H1 (cell line): ENCODE results near the gene PPM1D. TPM values are rescaled to one million over a fixed set of nuclear protein-coding genes. Genes with fewer than 3 reads are reported as not detected.
"Not testable (repeated sequence)": the region's sequence is repeated elsewhere in the genome, so short reads cannot be mapped to it uniquely, and the experiment has no call there.

ENCODE experiments used
- CTCF ChIA-PET: fragments of 300-600 bp; sonication (Branson Sonifier 250); formaldehyde crosslinking; loops from one replicate; lab custom pipeline; 2021; ENCODE audit not compliant: partially characterized antibody; lab: Charles Lee
- POLR2A ChIA-PET: fragments of 300-600 bp; sonication (Branson Sonifier 250); formaldehyde crosslinking; loops from one replicate; lab custom pipeline; 2021; ENCODE audit warnings: inconsistent platforms; ENCODE audit not compliant: partially characterized antibody; lab: Charles Lee
- DNase-seq, 2 experiments: peaks; one replicate each; pipeline versions ENCODE4 v3.0.0 to v3.0.0-alpha.2; 2010 to 2022; ENCODE audit warnings: low spot score in 2 of 2, low read depth in 1 of 2, mixed read lengths in 1 of 2
- FAIRE-seq: peaks from 2 replicates; lab custom pipeline; 2011; peaks lifted over from hg19 to GRCh38; lab: Jason Lieb, UNC
- H2AFZ ChIP-seq: 2 replicates; pipeline ENCODE4 v1.8.1; 2012; ENCODE audit warnings: low read length, inconsistent platforms
- H2AK5ac ChIP-seq: 2 replicates; pipeline ENCODE4 v1.6.1; 2013; ENCODE audit warnings: low read depth, low read length
- H2BK120ac ChIP-seq: replicated peaks from 2 replicates; pipeline ENCODE3; 2013; ENCODE audit warnings: low read depth, low read length, inconsistent platforms
- H2BK12ac ChIP-seq: 2 replicates; pipeline ENCODE4 v1.6.1; 2013; ENCODE audit warnings: low read depth, low read length
- H2BK15ac ChIP-seq: 2 replicates; pipeline ENCODE4 v1.6.1; 2013; ENCODE audit warnings: low read length
- H2BK20ac ChIP-seq: 2 replicates; pipeline ENCODE4 v1.6.1; 2013; ENCODE audit warnings: low read length
- H2BK5ac ChIP-seq: 2 replicates; pipeline ENCODE4 v1.6.1; 2013; ENCODE audit warnings: low read depth, low read length
- H3K14ac ChIP-seq: 2 replicates; pipeline ENCODE4 v1.6.1; 2013; ENCODE audit warnings: inconsistent platforms; ENCODE audit not compliant: insufficient read length
- H3K18ac ChIP-seq: 2 replicates; pipeline ENCODE4 v1.6.1; 2013; ENCODE audit warnings: low read length; ENCODE audit errors: extremely low read depth
- H3K23ac ChIP-seq: 2 replicates; pipeline ENCODE4 v1.6.1; 2013; ENCODE audit warnings: inconsistent platforms; ENCODE audit not compliant: insufficient read length
- H3K23me2 ChIP-seq: 2 replicates; pipeline ENCODE4 v1.6.1; 2013; ENCODE audit warnings: low read depth, low read length
- H3K27ac ChIP-seq: 2 replicates; pipeline ENCODE4 v1.6.1; 2011; ENCODE audit warnings: low read depth, low read length, inconsistent platforms
- H3K27me3 ChIP-seq, 4 experiments: replicated peaks in 1 of 4; 1 replicate in 1 of 4; 2 replicates in 3 of 4; pipeline versions ENCODE4 v1.6.1 to v1.8.1; 2011 to 2013; ENCODE audit warnings: low read length in 3 of 4, mild to moderate bottlenecking in 3 of 4, inconsistent platforms in 2 of 4, mixed read lengths in 2 of 4, moderate library complexity in 1 of 4; ENCODE audit not compliant: control insufficient read depth in 3 of 4, insufficient read depth in 3 of 4; ENCODE audit errors: extremely low read depth in 1 of 4
- H3K36me3 ChIP-seq, 4 experiments: 2 replicates each; pipeline versions ENCODE4 v1.6.1 to v1.8.1; 2011 to 2013; ENCODE audit warnings: mild to moderate bottlenecking in 4 of 4, low read length in 3 of 4, moderate library complexity in 2 of 4, control low read depth in 1 of 4, inconsistent platforms in 1 of 4; ENCODE audit not compliant: insufficient read depth in 4 of 4, control insufficient read depth in 2 of 4
- H3K4ac ChIP-seq: replicated peaks from 2 replicates; pipeline ENCODE3; 2013; ENCODE audit warnings: low read length, low read depth, mixed read lengths, inconsistent platforms; ENCODE audit not compliant: insufficient read length
- H3K4me1 ChIP-seq, 4 experiments: replicated peaks in 1 of 4; 1 replicate in 1 of 4; 2 replicates in 3 of 4; pipeline versions ENCODE4 v1.6.1 to v1.8.1; 2011 to 2013; ENCODE audit warnings: low read length in 3 of 4, inconsistent platforms in 2 of 4, mixed read lengths in 1 of 4; ENCODE audit not compliant: insufficient read depth in 4 of 4, control insufficient read depth in 3 of 4
- H3K4me2 ChIP-seq, 2 experiments: 2 replicates each; pipeline versions ENCODE4 v1.6.1 to v1.8.1; 2011 to 2013; ENCODE audit warnings: low read depth in 2 of 2, low read length in 2 of 2, control low read depth in 1 of 2, inconsistent platforms in 1 of 2, mild to moderate bottlenecking in 1 of 2; ENCODE audit not compliant: insufficient read depth in 1 of 2
- H3K4me3 ChIP-seq, 4 experiments: fragments of 200-600, 300-600 bp in 1 of 4; sonication (generic), shearing (Covaris generic), sonication (Bioruptor Twin) in 1 of 4; 2 replicates each; pipeline versions ENCODE4 v1.5.1 to v1.8.1; 2011 to 2016; ENCODE audit warnings: low read length in 4 of 4, low read depth in 3 of 4, control low read depth in 2 of 4, inconsistent platforms in 2 of 4, mild to moderate bottlenecking in 2 of 4, mixed read lengths in 1 of 4, moderate library complexity in 1 of 4; ENCODE audit not compliant: insufficient read depth in 2 of 4; ENCODE audit errors: extremely low read depth in 1 of 4
- H3K56ac ChIP-seq: replicated peaks from 2 replicates; pipeline ENCODE3; 2013; ENCODE audit warnings: low read depth, mild to moderate bottlenecking, mixed read lengths, low read length, inconsistent platforms; ENCODE audit not compliant: insufficient read length
- H3K79me1 ChIP-seq: 2 replicates; pipeline ENCODE4 v1.6.1; 2013; ENCODE audit warnings: low read depth, low read length, control low read depth
- H3K79me2 ChIP-seq, 2 experiments: 2 replicates each; pipeline versions ENCODE4 v1.6.1 to v1.8.1; 2012 to 2013; ENCODE audit warnings: low read length in 2 of 2, mild to moderate bottlenecking in 2 of 2, inconsistent platforms in 1 of 2; ENCODE audit not compliant: insufficient read depth in 2 of 2, control insufficient read depth in 1 of 2
- H3K9ac ChIP-seq, 4 experiments: replicated peaks in 1 of 4; 1 replicate in 1 of 4; 2 replicates in 3 of 4; pipeline versions ENCODE4 v1.6.1 to v1.8.1; 2011 to 2013; ENCODE audit warnings: low read depth in 3 of 4, low read length in 3 of 4, control low read depth in 2 of 4, mild to moderate bottlenecking in 2 of 4, moderate library complexity in 2 of 4, inconsistent platforms in 1 of 4; ENCODE audit errors: extremely low read depth in 1 of 4
- H3K9me3 ChIP-seq, 2 experiments: 2 replicates each; pipeline versions ENCODE4 v1.6.1 to v1.8.1; 2012 to 2013; ENCODE audit warnings: mild to moderate bottlenecking in 2 of 2, moderate library complexity in 2 of 2, control low read depth in 1 of 2, inconsistent platforms in 1 of 2, low read depth in 1 of 2, low read length in 1 of 2, mixed read lengths in 1 of 2; ENCODE audit not compliant: insufficient read depth in 2 of 2
- H4K20me1 ChIP-seq, 2 experiments: replicated peaks in 1 of 2; 2 replicates each; pipeline versions ENCODE3 to v1.8.1; 2011 to 2013; ENCODE audit warnings: inconsistent platforms in 2 of 2, low read length in 2 of 2, mild to moderate bottlenecking in 1 of 2; ENCODE audit not compliant: insufficient read depth in 2 of 2, control insufficient read depth in 1 of 2
- H4K5ac ChIP-seq: 2 replicates; pipeline ENCODE4 v1.6.1; 2013; ENCODE audit warnings: low read length, low read depth, mixed read lengths, inconsistent platforms; ENCODE audit not compliant: insufficient read length
- H4K8ac ChIP-seq: 2 replicates; pipeline ENCODE4 v1.8.0; 2013; ENCODE audit warnings: mild to moderate bottlenecking, moderate library complexity, low read length, inconsistent platforms; ENCODE audit not compliant: insufficient read depth; ENCODE audit errors: extremely low read depth
- H4K91ac ChIP-seq: replicated peaks from 2 replicates; pipeline ENCODE3; 2013; ENCODE audit warnings: low read length, mixed read lengths, inconsistent platforms; ENCODE audit not compliant: insufficient read length
- POLR2A ChIP-seq, 2 experiments: IDR thresholded peaks; 1 replicate in 1 of 2; 2 replicates in 1 of 2; pipeline ENCODE4 v1.6.1; 2011; ENCODE audit warnings: low read depth in 2 of 2, low read length in 2 of 2, mild to moderate bottlenecking in 2 of 2; ENCODE audit errors: control extremely low read depth in 1 of 2
- WGBS, 2 experiments: shearing (Covaris generic) in 1 of 2; methylation state at CpG; one replicate each; pipeline versions ENCODE4 v1.1.6 to v1.1.7; 2013 to 2015; ENCODE audit warnings: low lambda C conversion rate in 2 of 2, mixed read lengths in 2 of 2, inconsistent platforms in 1 of 2, low coverage in 1 of 2, missing lambda C conversion rate in 1 of 2; ENCODE audit not compliant: insufficient replicate concordance in 2 of 2, insufficient coverage in 1 of 2, insufficient read length in 1 of 2; ENCODE audit errors: extremely low coverage in 1 of 2, missing lambda C conversion rate in 1 of 2; 5-methylcytosine and 5-hydroxymethylcytosine counted together
- polyA plus RNA-seq, 7 experiments: library from polyadenylated mRNA; depleted of rRNA in 3 of 7; stranded (reverse) in 5 of 7; unstranded in 2 of 7; fragments of >200 nt in 5 of 7; fragments of 200-250 nt in 2 of 7; gene quantifications; 1 replicate in 5 of 7; 2 replicates in 1 of 7; 4 replicates in 1 of 7; pipeline versions ENCODE4 v1.2.1 to v1.2.3, GENCODE V29; 2011 to 2013; ENCODE audit warnings: missing spikeins in 2 of 7, mixed read lengths in 2 of 7
- total RNA-seq: library from RNA; stranded (reverse); fragmentation: NEBNext Ultra II Directional; extraction: Animal tissue kit (Norgen Biotek cat#: 25700); gene quantifications from 2 replicates; pipeline ENCODE4 v1.2.1, GENCODE V29; 2021

The PPM1D gene
- total and polyA plus RNA-seq, 2 of the 8 experiments (the other 6 are each of a cell fraction or from before 2014, with no cell fraction given), result 5.0 to 16.7 TPM

GRCh38 chr17:60671482-60671881, 71.5 kb downstream of the PPM1D start (continued):
- no peak for TF ChIP-seq POLR2A (IDR thresholded peaks at IDR 0.05; ENCODE audit: control extremely low read depth in 1 of 2, low read depth in 2 of 2, low read length in 2 of 2)

GRCh38 chr17:60674637-60675036, 74.6 kb downstream of the PPM1D start:
- H2AFZ ChIP-seq, H3K4me3 ChIP-seq, H3K23me2 ChIP-seq, H3K27ac ChIP-seq, H3K4me1 ChIP-seq, H3K23ac ChIP-seq, H2AK5ac ChIP-seq, H3K4ac ChIP-seq, H3K4me2 ChIP-seq, DNase-seq, POLR2A ChIA-PET, H3K27me3 ChIP-seq, H2BK15ac ChIP-seq, H2BK5ac ChIP-seq, H3K36me3 ChIP-seq, H3K9me3 ChIP-seq, H4K91ac ChIP-seq, H2BK12ac ChIP-seq, FAIRE-seq, H3K18ac ChIP-seq, H4K20me1 ChIP-seq, H3K14ac ChIP-seq, H2BK120ac ChIP-seq, H2BK20ac ChIP-seq, H4K5ac ChIP-seq, H3K79me1 ChIP-seq, H3K9ac ChIP-seq, H4K8ac ChIP-seq, H3K56ac ChIP-seq, H3K79me2 ChIP-seq: not testable (repeated sequence)
- WGBS, 2 experiments, result 87% methylated on average over 7 of the region's 7 CpGs; no CpG with 5 or more reads in 1 of the 2 experiments
- CTCF ChIA-PET, result interaction anchor here (1.2 kb wide), 1 partner anchor 353 kb away, joined by 4 read pairs; no protein-coding TSS in a partner anchor
